ENCODE results near the gene MEGF11. TPM values are rescaled to one million over a fixed set of nuclear protein-coding genes. Genes with fewer than 3 reads are reported as not detected.

The MEGF11 gene
- total RNA-seq, 2 experiments from 2014 or later, result 3.3 to 6.8 TPM

DNA sequence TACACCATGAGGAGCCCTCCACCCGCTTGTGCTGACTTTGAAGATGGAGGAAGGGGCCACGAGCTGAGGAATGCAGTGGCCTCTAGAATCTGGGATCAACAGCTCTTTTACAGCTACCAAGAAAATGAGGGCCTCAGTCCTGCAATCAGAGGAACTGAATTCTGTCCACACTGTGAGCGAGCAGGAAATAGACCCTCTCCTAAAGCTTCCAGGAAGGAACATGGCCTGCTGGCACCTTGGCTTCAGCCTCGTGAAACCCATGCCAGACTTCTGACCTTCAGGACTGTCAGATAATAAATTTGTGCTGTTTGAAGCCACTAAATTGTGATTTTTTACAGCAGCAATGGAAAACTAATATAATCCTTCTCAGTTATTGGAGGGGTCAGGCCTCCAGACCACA lies 322.3 kb downstream of the MEGF11 start:
- CTCF ChIA-PET (ENCODE audit: unreplicated experiment), result no interaction called here
- intact Hi-C loops (cut with micrococcal nuclease; ENCODE audit: unreplicated experiment), result no loop called here

DNA sequence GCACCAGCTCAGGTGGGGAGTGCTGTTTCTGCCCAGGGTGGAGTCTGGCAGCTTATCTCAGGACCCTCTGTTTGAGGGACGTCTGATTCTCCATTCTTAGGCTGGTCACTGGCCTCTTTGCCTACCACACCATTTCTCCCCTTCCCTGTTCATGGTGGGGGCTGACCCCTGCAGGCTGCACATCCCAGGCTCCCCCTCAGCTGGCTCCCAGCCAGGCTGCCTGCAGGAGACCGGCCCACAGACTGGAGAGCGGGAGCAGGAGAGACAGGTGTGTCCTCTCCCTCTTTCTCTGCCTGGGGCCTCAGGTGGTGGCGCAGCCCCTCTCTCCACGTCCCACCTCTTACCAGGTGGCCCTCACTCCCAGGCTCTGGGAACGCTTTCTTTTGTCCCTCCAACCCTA lies 323.4 kb downstream of the MEGF11 start:
- H3K79me2 ChIP-seq (ENCODE audit: insufficient read depth, low read depth, low read length), result no peaks in the 10 kb centered on the region
- ChIA-PET CTCF (ENCODE audit: unreplicated experiment) (no interaction called here), POLR2A (interaction anchor here (0.7 kb wide), 1 partner anchor 870 kb away, joined by 3 read pairs; no protein-coding TSS in a partner anchor)
- TF ChIP-seq EZH2phosphoT487 (IDR thresholded peaks at IDR 0.05; ENCODE audit: borderline replicate concordance, low read depth, low read length), result no peak
- TF ChIP-seq, protein P1, sequence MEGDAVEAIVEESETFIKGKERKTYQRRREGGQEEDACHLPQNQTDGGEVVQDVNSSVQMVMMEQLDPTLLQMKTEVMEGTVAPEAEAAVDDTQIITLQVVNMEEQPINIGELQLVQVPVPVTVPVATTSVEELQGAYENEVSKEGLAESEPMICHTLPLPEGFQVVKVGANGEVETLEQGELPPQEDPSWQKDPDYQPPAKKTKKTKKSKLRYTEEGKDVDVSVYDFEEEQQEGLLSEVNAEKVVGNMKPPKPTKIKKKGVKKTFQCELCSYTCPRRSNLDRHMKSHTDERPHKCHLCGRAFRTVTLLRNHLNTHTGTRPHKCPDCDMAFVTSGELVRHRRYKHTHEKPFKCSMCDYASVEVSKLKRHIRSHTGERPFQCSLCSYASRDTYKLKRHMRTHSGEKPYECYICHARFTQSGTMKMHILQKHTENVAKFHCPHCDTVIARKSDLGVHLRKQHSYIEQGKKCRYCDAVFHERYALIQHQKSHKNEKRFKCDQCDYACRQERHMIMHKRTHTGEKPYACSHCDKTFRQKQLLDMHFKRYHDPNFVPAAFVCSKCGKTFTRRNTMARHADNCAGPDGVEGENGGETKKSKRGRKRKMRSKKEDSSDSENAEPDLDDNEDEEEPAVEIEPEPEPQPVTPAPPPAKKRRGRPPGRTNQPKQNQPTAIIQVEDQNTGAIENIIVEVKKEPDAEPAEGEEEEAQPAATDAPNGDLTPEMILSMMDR (conservative IDR thresholded peaks at IDR 0.05; ENCODE audit: low read length), result no peak
- no TSS peak for BruUV-seq (replicated peaks)
- no peaks in the 10 kb centered on the region for H3K36me3 ChIP-seq (ENCODE audit: insufficient read depth, low read length)
- no peak for DNase-seq (ENCODE audit: low spot score)
- no peaks in the 10 kb centered on the region for H4K20me1 ChIP-seq (ENCODE audit: insufficient read depth, low read length)
- no peak overlapping the region for H3K4me3 ChIP-seq (ENCODE audit: low read depth, low read length, poor library complexity, severe bottlenecking)
- H3K9me3 ChIP-seq (ENCODE audit: low read length), result no peaks in the 10 kb centered on the region
- H3K27ac ChIP-seq (ENCODE audit: low read depth, low read length, poor library complexity, severe bottlenecking), result no peak overlapping the region
- H3K4me2 ChIP-seq (ENCODE audit: low read length), result no peak overlapping the region
- H3K4me1 ChIP-seq (ENCODE audit: insufficient read depth, low read length, poor library complexity, severe bottlenecking), result no peaks in the 10 kb centered on the region
- H2AFZ ChIP-seq (ENCODE audit: low read length), result no peak overlapping the region
- H3K9me2 ChIP-seq (ENCODE audit: insufficient read depth, low read length), result no peaks in the 10 kb centered on the region
- intact Hi-C loops (cut with micrococcal nuclease; ENCODE audit: unreplicated experiment), result no loop called here

More for the DNA sequence above, 322.3 kb downstream of the MEGF11 start:
- DNase-seq (ENCODE audit: low spot score), result no peak
- no peak for TF ChIP-seq EZH2phosphoT487 (IDR thresholded peaks at IDR 0.05; ENCODE audit: borderline replicate concordance, low read depth, low read length)
- TF ChIP-seq, protein P1 (conservative IDR thresholded peaks at IDR 0.05; ENCODE audit: low read length), result no peak
- Histone ChIP-seq H3K4me1 (ENCODE audit: insufficient read depth, low read length, poor library complexity, severe bottlenecking) (no peaks in the 10 kb centered on the region), H3K9me3 (ENCODE audit: low read length) (no peaks in the 10 kb centered on the region), H3K79me2 (ENCODE audit: insufficient read depth, low read depth, low read length) (no peaks in the 10 kb centered on the region), H3K4me3 (ENCODE audit: low read depth, low read length, poor library complexity, severe bottlenecking) (no peak overlapping the region), H3K4me2 (ENCODE audit: low read length) (no peak overlapping the region), H4K20me1 (ENCODE audit: insufficient read depth, low read length) (no peaks in the 10 kb centered on the region), H3K9me2 (ENCODE audit: insufficient read depth, low read length) (no peaks in the 10 kb centered on the region), H3K36me3 (ENCODE audit: insufficient read depth, low read length) (no peaks in the 10 kb centered on the region), H2AFZ (ENCODE audit: low read length) (no peak overlapping the region), H3K27ac (ENCODE audit: low read depth, low read length, poor library complexity, severe bottlenecking) (no peak overlapping the region)
- POLR2A ChIA-PET, result no interaction called here
- no TSS peak for BruUV-seq (replicated peaks)

DNA sequence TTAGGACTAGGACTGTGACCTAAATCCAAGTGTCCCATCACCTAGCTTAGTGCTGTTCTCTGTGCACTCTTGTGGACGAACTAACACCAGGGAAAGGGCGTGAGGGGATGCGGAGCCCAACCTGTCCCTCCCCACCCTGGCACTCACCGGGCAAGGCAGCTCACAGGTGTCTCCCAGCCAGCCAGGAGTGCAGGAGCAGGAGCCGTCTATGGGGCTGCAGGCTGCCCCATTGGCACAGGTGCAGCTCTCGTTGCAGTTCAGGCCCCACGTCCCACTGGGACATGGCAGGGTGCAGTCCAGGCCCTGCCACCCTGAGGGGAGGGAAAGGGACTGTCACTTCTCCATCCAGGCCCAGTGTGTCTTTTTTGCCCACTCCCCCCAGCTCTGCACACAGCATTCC lies 324.0 kb downstream of the MEGF11 start:
- CTCF ChIA-PET (ENCODE audit: unreplicated experiment), result interaction anchor here (1.2 kb wide), 1 partner anchor 8 kb away, joined by 4 read pairs; no protein-coding TSS in a partner anchor
- no peak for TF ChIP-seq EZH2phosphoT487 (IDR thresholded peaks at IDR 0.05; ENCODE audit: borderline replicate concordance, low read depth, low read length)
- TF ChIP-seq, protein P1 (conservative IDR thresholded peaks at IDR 0.05; ENCODE audit: low read length), result no peak
- H3K9me2 ChIP-seq (ENCODE audit: insufficient read depth, low read length), result no peaks in the 10 kb centered on the region
- H3K4me3 ChIP-seq (ENCODE audit: low read depth, low read length, poor library complexity, severe bottlenecking), result no peak overlapping the region
- H2AFZ ChIP-seq (ENCODE audit: low read length), result no peak overlapping the region
- POLR2A ChIA-PET, result interaction anchor here (0.5 to 0.7 kb wide), 3 partner anchors 8 to 870 kb away, joined by 3 read pairs; no protein-coding TSS in a partner anchor
- H3K79me2 ChIP-seq (ENCODE audit: insufficient read depth, low read depth, low read length), result no peaks in the 10 kb centered on the region
- no peaks in the 10 kb centered on the region for H4K20me1 ChIP-seq (ENCODE audit: insufficient read depth, low read length)
- no peak for DNase-seq (ENCODE audit: low spot score)
- intact Hi-C loops (cut with micrococcal nuclease; ENCODE audit: unreplicated experiment), result no loop called here
- BruUV-seq (replicated peaks), result no TSS peak
- H3K9me3 ChIP-seq (ENCODE audit: low read length), result no peaks in the 10 kb centered on the region
- H3K36me3 ChIP-seq (ENCODE audit: insufficient read depth, low read length), result no peaks in the 10 kb centered on the region
- no peaks in the 10 kb centered on the region for H3K4me1 ChIP-seq (ENCODE audit: insufficient read depth, low read length, poor library complexity, severe bottlenecking)
- no peak overlapping the region for H3K27ac ChIP-seq (ENCODE audit: low read depth, low read length, poor library complexity, severe bottlenecking)
- no peak overlapping the region for H3K4me2 ChIP-seq (ENCODE audit: low read length)
